Liver (tissue), 3 donors: ENCODE results near the gene EML4.

ENCODE experiments used
- GABPA ChIP-seq, 2 donors: IDR thresholded peaks in 1 of 2; conservative IDR thresholded peaks in 1 of 2; 2 replicates each; pipeline ENCODE4 v1.6.1; 2016; ENCODE audit warnings: antibody characterized with exemption in 2 of 2, mild to moderate bottlenecking in 1 of 2, moderate library complexity in 1 of 2
- TAF1 ChIP-seq: conservative IDR thresholded peaks from 2 replicates; pipeline ENCODE4 v1.6.1; 2016; ENCODE audit warnings: antibody characterized with exemption, mild to moderate bottlenecking
- TF ChIP-seq, protein P1 (sequence below): fragments of 150-350 bp; IDR thresholded peaks from 2 replicates; pipeline ENCODE4 v1.5.1; 2017; ENCODE audit warnings: improper control_type of control experiment, low read depth, low read length; ENCODE audit not compliant: missing input control
- donor health status: healthy.
- donor health status: healthy.

DNA sequence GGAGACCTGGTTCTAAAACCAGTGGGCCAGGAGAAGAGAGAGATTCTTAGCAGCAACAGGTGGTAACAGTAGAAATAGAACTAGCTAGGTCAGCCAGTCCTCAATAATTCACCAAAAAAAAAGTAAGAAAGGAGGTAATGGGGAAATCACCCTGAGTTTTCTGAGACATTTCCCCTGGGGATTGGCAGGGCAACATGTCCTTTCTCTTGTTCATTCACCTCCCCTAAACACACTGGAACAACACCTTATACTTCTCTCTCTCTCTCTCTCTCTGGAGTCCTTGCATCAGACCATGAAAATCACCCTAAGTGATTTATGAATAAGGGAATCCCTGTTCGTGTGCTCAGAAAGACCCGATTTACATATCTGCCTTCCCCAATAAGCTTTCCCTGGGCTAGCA lies 127.1 kb downstream of the EML4 start:
- TF ChIP-seq TAF1 (no peak), GABPA (IDR thresholded peaks at IDR 0.05 in 1 of 2, conservative IDR thresholded peaks at IDR 0.05 in 1 of 2) (no peak)
- TF ChIP-seq, protein P1, sequence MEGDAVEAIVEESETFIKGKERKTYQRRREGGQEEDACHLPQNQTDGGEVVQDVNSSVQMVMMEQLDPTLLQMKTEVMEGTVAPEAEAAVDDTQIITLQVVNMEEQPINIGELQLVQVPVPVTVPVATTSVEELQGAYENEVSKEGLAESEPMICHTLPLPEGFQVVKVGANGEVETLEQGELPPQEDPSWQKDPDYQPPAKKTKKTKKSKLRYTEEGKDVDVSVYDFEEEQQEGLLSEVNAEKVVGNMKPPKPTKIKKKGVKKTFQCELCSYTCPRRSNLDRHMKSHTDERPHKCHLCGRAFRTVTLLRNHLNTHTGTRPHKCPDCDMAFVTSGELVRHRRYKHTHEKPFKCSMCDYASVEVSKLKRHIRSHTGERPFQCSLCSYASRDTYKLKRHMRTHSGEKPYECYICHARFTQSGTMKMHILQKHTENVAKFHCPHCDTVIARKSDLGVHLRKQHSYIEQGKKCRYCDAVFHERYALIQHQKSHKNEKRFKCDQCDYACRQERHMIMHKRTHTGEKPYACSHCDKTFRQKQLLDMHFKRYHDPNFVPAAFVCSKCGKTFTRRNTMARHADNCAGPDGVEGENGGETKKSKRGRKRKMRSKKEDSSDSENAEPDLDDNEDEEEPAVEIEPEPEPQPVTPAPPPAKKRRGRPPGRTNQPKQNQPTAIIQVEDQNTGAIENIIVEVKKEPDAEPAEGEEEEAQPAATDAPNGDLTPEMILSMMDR, result no peak
